ENCODE results near the gene SSTR3. TPM values are rescaled to one million over a fixed set of nuclear protein-coding genes. Genes with fewer than 3 reads are reported as not detected.

SSTR3 gene
- total RNA-seq, 1 donor from 2014 or later, result not detected

DNA sequence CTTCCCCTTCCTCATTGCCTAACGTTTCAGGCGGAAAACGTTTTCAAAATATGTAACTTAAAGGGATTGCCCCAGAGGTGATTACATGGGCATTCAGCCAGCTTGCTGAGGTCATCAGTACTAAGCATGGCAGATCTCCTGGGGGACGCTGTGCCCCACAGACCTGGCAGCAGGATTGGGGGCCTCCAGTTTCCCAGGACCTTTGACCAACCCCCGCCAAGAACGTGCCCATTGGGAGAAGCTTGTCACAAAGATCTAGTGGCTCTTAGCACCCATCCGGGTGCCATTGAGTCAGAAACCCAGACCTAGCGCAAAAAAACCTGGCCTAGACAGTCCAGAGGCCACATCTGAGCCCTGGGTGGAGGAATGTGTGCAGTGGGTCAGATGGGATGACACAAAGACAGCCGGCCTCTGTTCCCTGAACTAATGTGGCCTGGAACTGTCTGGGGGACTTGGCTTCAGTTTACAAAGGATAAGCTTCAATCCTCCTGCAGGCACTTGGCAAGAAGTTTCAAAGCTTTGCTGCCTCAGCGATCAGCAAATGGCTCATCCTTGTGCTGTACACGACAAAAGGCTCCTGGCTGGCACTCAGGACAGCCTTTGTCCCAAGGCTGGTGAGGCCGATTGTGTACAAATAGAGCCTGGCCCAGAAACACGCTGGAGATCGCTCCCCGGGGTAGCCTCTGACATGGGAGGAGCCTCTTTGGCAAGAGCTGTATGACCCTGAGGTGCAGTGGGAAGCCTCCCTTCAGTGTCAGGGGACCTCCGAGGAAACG lies 33.7 kb downstream of the SSTR3 start:
- intact Hi-C loops (cut with DNase I), result no loop called here
- TF ChIP-seq CTCF (IDR thresholded peaks at IDR 0.05) (no peak), POLR2A (IDR thresholded peaks at IDR 0.05) (no peak), POLR2AphosphoS5 (IDR thresholded peaks at IDR 0.05; ENCODE audit: insufficient read depth in 1 of 2, low read depth in 1 of 2) (no peak)
- Histone ChIP-seq H3K4me1 (peaks cover 41% of the 10 kb centered on the region), H3K27ac (peak overlapping the region; percentile 62), H3K27me3 (no peaks in the 10 kb centered on the region), H3K9me3 (no peaks in the 10 kb centered on the region), H3K4me3 (no peak overlapping the region), H3K36me3 (no peaks in the 10 kb centered on the region)
- no peak for DNase-seq (ENCODE audit: extremely low spot score in 2 of 2)

DNA sequence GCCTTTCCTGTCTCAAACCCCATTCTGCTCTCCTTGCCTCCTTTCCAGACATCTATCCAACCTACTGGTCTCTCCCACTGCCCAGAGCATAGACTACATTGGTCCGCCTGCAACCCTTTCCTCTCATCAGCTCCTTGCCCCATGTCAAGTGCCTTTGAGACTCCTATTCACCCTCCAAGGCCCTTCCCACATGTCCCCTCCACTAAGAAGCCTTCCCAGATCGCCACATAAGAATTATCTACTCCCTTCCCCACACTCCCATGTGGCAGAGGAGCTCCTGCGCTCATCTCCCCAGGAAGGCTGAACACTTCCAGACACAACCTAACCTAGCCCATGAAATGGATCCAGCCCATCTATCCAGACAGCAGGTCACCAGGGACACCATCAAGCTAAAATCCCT lies 34.5 kb downstream of the SSTR3 start:
- intact Hi-C loops (cut with DNase I), result no loop called here
- Histone ChIP-seq H3K27me3 (no peaks in the 10 kb centered on the region), H3K4me1 (peaks cover 39% of the 10 kb centered on the region), H3K4me3 (no peak overlapping the region), H3K27ac (peak overlapping the region; percentile 62), H3K36me3 (no peaks in the 10 kb centered on the region), H3K9me3 (no peaks in the 10 kb centered on the region)
- no peak for TF ChIP-seq POLR2A (IDR thresholded peaks at IDR 0.05)
- TF ChIP-seq CTCF (IDR thresholded peaks at IDR 0.05), result no peak
- TF ChIP-seq POLR2AphosphoS5 (IDR thresholded peaks at IDR 0.05; ENCODE audit: insufficient read depth in 1 of 2, low read depth in 1 of 2), result no peak
- no peak for DNase-seq (ENCODE audit: extremely low spot score in 2 of 2)

- Histone ChIP-seq H3K9me3 (no peaks in the 10 kb centered on the region), H3K4me3 (no peak overlapping the region), H3K4me1 (peaks cover 39% of the 10 kb centered on the region), H3K27me3 (no peaks in the 10 kb centered on the region), H3K36me3 (no peaks in the 10 kb centered on the region), H3K27ac (peak overlapping the region; percentile 52)
- no peak for DNase-seq (ENCODE audit: extremely low spot score in 2 of 2)
- TF ChIP-seq POLR2AphosphoS5 (IDR thresholded peaks at IDR 0.05; ENCODE audit: insufficient read depth in 1 of 2, low read depth in 1 of 2) (no peak), CTCF (IDR thresholded peaks at IDR 0.05) (no peak), POLR2A (IDR thresholded peaks at IDR 0.05) (no peak)
- intact Hi-C loops (cut with DNase I), result no loop called here
These were observed 35.1 kb downstream of the SSTR3 start for GRCh38 chr22:37177221-37177620.

- TF ChIP-seq POLR2A (IDR thresholded peaks at IDR 0.05), result no peak
- peak; percentile 65 to 80 for TF ChIP-seq POLR2AphosphoS5 (IDR thresholded peaks at IDR 0.05; ENCODE audit: insufficient read depth in 1 of 2, low read depth in 1 of 2)
- Histone ChIP-seq H3K4me3 (peak overlapping the region in 1 of 2 donors; percentile 26), H3K9me3 (no peaks in the 10 kb centered on the region), H3K4me1 (peaks cover 39% of the 10 kb centered on the region), H3K27ac (peak overlapping the region; percentile 52), H3K36me3 (no peaks in the 10 kb centered on the region), H3K27me3 (no peaks in the 10 kb centered on the region)
- no peak for DNase-seq (ENCODE audit: extremely low spot score in 2 of 2)
- intact Hi-C loops (cut with DNase I), result no loop called here
These were observed 35.7 kb downstream of the SSTR3 start for GRCh38 chr22:37176464-37177061.

DNA sequence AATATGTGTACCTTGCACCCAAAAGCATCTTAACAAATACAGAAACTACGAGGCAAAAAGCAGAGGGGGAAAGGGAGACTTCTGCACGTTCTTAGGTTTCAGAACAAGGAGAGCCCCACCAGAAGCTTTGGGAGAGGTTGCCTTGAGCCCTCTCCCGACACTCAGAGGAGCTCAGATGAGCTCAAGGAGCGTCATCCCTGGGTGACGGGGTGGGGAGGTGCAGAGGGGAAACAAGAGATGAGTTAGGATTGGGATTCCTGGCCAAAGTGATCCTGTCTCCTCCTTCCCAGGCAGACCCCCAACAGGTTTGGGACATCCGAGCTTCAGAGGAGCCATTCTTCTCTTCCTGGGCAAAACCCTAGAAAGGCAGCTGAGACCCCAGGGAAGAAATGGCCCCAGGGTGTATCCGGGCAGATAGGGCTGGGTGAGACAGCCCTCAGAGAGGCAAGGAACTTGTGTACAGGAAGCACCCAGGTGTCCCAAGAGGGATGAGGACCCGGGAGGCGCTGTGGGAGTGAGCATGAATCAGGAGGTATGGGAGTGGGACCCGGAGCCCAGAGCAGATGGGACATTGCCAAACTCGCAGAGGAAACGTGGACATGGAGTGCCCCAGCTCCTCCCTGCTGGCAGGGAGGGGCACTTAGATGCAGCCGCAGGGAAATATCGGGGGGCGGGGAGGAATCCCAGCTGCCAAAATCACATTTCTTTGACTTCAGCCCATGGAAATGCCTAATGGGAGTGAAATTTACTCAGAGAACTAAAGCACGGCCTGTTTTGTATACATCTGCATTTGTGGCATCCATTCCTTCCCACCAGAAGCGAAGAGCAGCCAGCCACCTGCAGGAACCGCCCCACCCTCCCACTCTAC lies 36.6 kb downstream of the SSTR3 start:
- Histone ChIP-seq H3K36me3 (no peaks in the 10 kb centered on the region), H3K4me1 (peaks cover 39% of the 10 kb centered on the region), H3K9me3 (no peaks in the 10 kb centered on the region), H3K27me3 (no peaks in the 10 kb centered on the region), H3K27ac (peak overlapping the region; percentile 52), H3K4me3 (peak overlapping the region in 1 of 2 donors; percentile 26)
- DNase-seq (ENCODE audit: extremely low spot score in 2 of 2), result no peak
- no peak for TF ChIP-seq POLR2A (IDR thresholded peaks at IDR 0.05)
- TF ChIP-seq POLR2AphosphoS5 (IDR thresholded peaks at IDR 0.05; ENCODE audit: insufficient read depth in 1 of 2, low read depth in 1 of 2), result no peak
- TF ChIP-seq CTCF (IDR thresholded peaks at IDR 0.05), result no peak
- intact Hi-C loops (cut with DNase I), result no loop called here
